IMR-90 (cell line): ENCODE results near the gene CDKL1. TPM values are rescaled to one million over a fixed set of nuclear protein-coding genes. Genes with fewer than 3 reads are reported as not detected.

Experiments
- ATAC-seq: fragments of 200-7000 bp; cut with Tn5 transposase; 2 replicates; pipeline ENCODE4 v1.9.1; 2020; ENCODE audit warnings: low read depth, mild to moderate bottlenecking, moderate library complexity
- BruUV-seq: library from RNA; stranded (reverse); fragments of 400-500 nt; replicated peaks from 2 replicates; lab custom pipeline; 2021; lab: Mats Ljungman, UMichigan
- CTCF ChIA-PET: fragments of 300-600 bp; formaldehyde crosslinking; extraction: SDS; loops from one replicate; lab custom pipeline; 2021; ENCODE audit warnings: antibody characterized with exemption; lab: Yijun Ruan, JAX
- POLR2A ChIA-PET: fragments of 300-600 bp; sonication (Branson Sonifier 250); formaldehyde crosslinking; loops from one replicate; lab custom pipeline; 2022; ENCODE audit warnings: antibody characterized with exemption; ENCODE audit not compliant: unreplicated experiment; lab: Charles Lee
- DNase-seq: peaks from one replicate; pipeline ENCODE4 v3.0.0; 2013
- H2AFZ ChIP-seq: replicated peaks from 2 replicates; pipeline ENCODE3; 2013; ENCODE audit warnings: low read length, mild to moderate bottlenecking; ENCODE audit not compliant: poor library complexity
- H2AK5ac ChIP-seq: 2 replicates; pipeline ENCODE4 v1.6.1; 2013; ENCODE audit warnings: low read depth, low read length, inconsistent platforms
- H2AK9ac ChIP-seq: replicated peaks from 2 replicates; pipeline ENCODE3; 2013; ENCODE audit warnings: mild to moderate bottlenecking, low read depth, low read length, moderate library complexity; ENCODE audit not compliant: poor library complexity
- H2BK120ac ChIP-seq: 2 replicates; pipeline ENCODE4 v1.6.1; 2013; ENCODE audit warnings: low read depth, low read length, inconsistent platforms
- H2BK15ac ChIP-seq: 3 replicates; pipeline ENCODE4 v1.6.1; 2013; ENCODE audit warnings: low read depth, low read length, inconsistent platforms
- H2BK20ac ChIP-seq: 2 replicates; pipeline ENCODE4 v1.6.1; 2013; ENCODE audit warnings: low read depth, mild to moderate bottlenecking, inconsistent platforms, low read length, moderate library complexity
- H2BK5ac ChIP-seq: 2 replicates; pipeline ENCODE4 v1.6.1; 2013; ENCODE audit warnings: mild to moderate bottlenecking, low read depth, low read length, inconsistent platforms; ENCODE audit not compliant: poor library complexity, severe bottlenecking
- H3K14ac ChIP-seq: replicated peaks from 2 replicates; pipeline ENCODE4 v1.6.1; 2013; ENCODE audit warnings: low read depth, low read length, inconsistent platforms
- H3K18ac ChIP-seq: 2 replicates; pipeline ENCODE4 v1.6.1; 2013; ENCODE audit warnings: low read depth, low read length, control low read depth
- H3K23ac ChIP-seq: 2 replicates; pipeline ENCODE4 v1.6.1; 2013; ENCODE audit warnings: low read depth, low read length, inconsistent platforms
- H3K27ac ChIP-seq: 2 replicates; pipeline ENCODE4 v1.5.1; 2013; ENCODE audit warnings: mild to moderate bottlenecking, control low read depth, low read length; ENCODE audit not compliant: insufficient read depth
- H3K27me3 ChIP-seq: 2 replicates; pipeline ENCODE4 v1.6.1; 2013; ENCODE audit warnings: low read length; ENCODE audit not compliant: control insufficient read depth, insufficient read depth
- H3K36me3 ChIP-seq: 2 replicates; pipeline ENCODE4 v1.6.1; 2013; ENCODE audit warnings: low read length, mixed read lengths; ENCODE audit not compliant: control insufficient read depth, insufficient read depth
- H3K4ac ChIP-seq: 2 replicates; pipeline ENCODE4 v1.6.1; 2013; ENCODE audit warnings: low read depth, low read length, inconsistent platforms
- H3K4me1 ChIP-seq: 2 replicates; pipeline ENCODE4 v1.6.1; 2013; ENCODE audit warnings: low read length, mixed read lengths; ENCODE audit not compliant: control insufficient read depth, insufficient read depth
- H3K4me2 ChIP-seq: 2 replicates; pipeline ENCODE4 v1.6.1; 2013; ENCODE audit warnings: low read depth, mild to moderate bottlenecking, control low read depth, low read length, moderate library complexity
- H3K4me3 ChIP-seq: 2 replicates; pipeline ENCODE4 v1.5.1; 2013; ENCODE audit warnings: low read depth, mild to moderate bottlenecking, control low read depth, low read length, moderate library complexity; ENCODE audit not compliant: insufficient read depth
- H3K56ac ChIP-seq: 2 replicates; pipeline ENCODE4 v1.6.1; 2013; ENCODE audit warnings: low read length, inconsistent platforms; ENCODE audit not compliant: insufficient read depth; ENCODE audit errors: extremely low read depth
- H3K79me1 ChIP-seq, 2 experiments: 2 replicates each; pipeline ENCODE4 v1.6.1; 2013; ENCODE audit warnings: low read length in 2 of 2, inconsistent platforms in 1 of 2, low read depth in 1 of 2
- H3K9ac ChIP-seq: 2 replicates; pipeline ENCODE4 v1.6.1; 2013; ENCODE audit warnings: low read depth, low read length, control low read depth
- H3K9me1 ChIP-seq: 2 replicates; pipeline ENCODE4 v1.6.1; 2013; ENCODE audit warnings: low read length, inconsistent platforms; ENCODE audit not compliant: insufficient read depth
- H3K9me3 ChIP-seq: 2 replicates; pipeline ENCODE4 v1.6.1; 2013; ENCODE audit warnings: low read length; ENCODE audit not compliant: control insufficient read depth, insufficient read depth
- H4K20me1 ChIP-seq: 2 replicates; pipeline ENCODE4 v1.6.1; 2013; ENCODE audit warnings: low read length, inconsistent platforms; ENCODE audit not compliant: insufficient read depth
- H4K5ac ChIP-seq: 2 replicates; pipeline ENCODE4 v1.6.1; 2013; ENCODE audit warnings: mild to moderate bottlenecking, low read depth, low read length, control low read depth
- H4K8ac ChIP-seq, 2 experiments: 2 replicates each; pipeline ENCODE4 v1.6.1; 2013; ENCODE audit warnings: low read depth in 2 of 2, low read length in 2 of 2, control low read depth in 1 of 2, inconsistent platforms in 1 of 2
- H4K91ac ChIP-seq: 2 replicates; pipeline ENCODE4 v1.6.1; 2013; ENCODE audit warnings: low read depth, low read length, inconsistent platforms; ENCODE audit not compliant: insufficient read depth
- CEBPB ChIP-seq: IDR thresholded peaks from 2 replicates; pipeline ENCODE4 v1.6.1; 2012; ENCODE audit warnings: low read depth, low read length, improper control_type of control experiment
- CHD1 ChIP-seq: IDR thresholded peaks from 2 replicates; pipeline ENCODE4 v1.6.1; 2012; ENCODE audit warnings: low read depth, low read length, improper control_type of control experiment
- ELK1 ChIP-seq: fragments of 150-350 bp; IDR thresholded peaks from 2 replicates; pipeline ENCODE4 v1.6.1; 2016; ENCODE audit warnings: low read depth, mild to moderate bottlenecking, low read length, moderate library complexity, borderline replicate concordance
- MAZ ChIP-seq: IDR thresholded peaks from 2 replicates; pipeline ENCODE4 v1.6.1; 2012; ENCODE audit warnings: low read depth, mild to moderate bottlenecking, low read length, improper control_type of control experiment, moderate library complexity, borderline replicate concordance
- MXI1 ChIP-seq: IDR thresholded peaks from 2 replicates; pipeline ENCODE4 v1.6.1; 2012; ENCODE audit warnings: low read depth, mild to moderate bottlenecking, low read length, moderate library complexity, borderline replicate concordance
- WGBS, 2 experiments: methylation state at CpG; one replicate each; pipeline versions ENCODE4 v1.1.5 to v1.1.7; 2013; ENCODE audit warnings: missing lambda C conversion rate in 2 of 2; ENCODE audit not compliant: insufficient read length in 1 of 2; ENCODE audit errors: extremely low coverage in 2 of 2; 5-methylcytosine and 5-hydroxymethylcytosine counted together
- dilution Hi-C: fragments of 300-500 bp; cut with HindIII; formaldehyde crosslinking; loops from one replicate; pipeline ENCODE4 v1.14.3; 2018; ENCODE audit warnings: low sequenced_read_pairs; ENCODE audit not compliant: unreplicated experiment
- in situ Hi-C: fragments of 300-500 bp; cut with MboI; formaldehyde crosslinking; loops from 3 replicates; pipeline ENCODE4 v1.14.3; 2019; ENCODE audit warnings: low sequenced_read_pairs, inconsistent platforms, mixed read lengths
- intact Hi-C: fragments of 100-400 bp; cut with micrococcal nuclease; formaldehyde crosslinking; loops from 2 replicates; pipeline ENCODE4 v1.10.0; 2022
- polyA plus RNA-seq, 3 experiments: library from polyadenylated mRNA; depleted of rRNA; stranded (reverse); fragments of >200 nt; gene quantifications; 2 replicates each; pipeline ENCODE4 v1.2.3, GENCODE V29; 2012; ENCODE audit warnings: low replicate concordance in 1 of 3
- total RNA-seq: library from RNA; depleted of rRNA; stranded (reverse); fragments of >200 nt; gene quantifications from 2 replicates; pipeline ENCODE4 v1.2.3, GENCODE V29; 2012
- TF ChIP-seq, protein P1 (sequence below): fragments of 150-350 bp; IDR thresholded peaks from 2 replicates; pipeline ENCODE4 v1.6.1; 2017; ENCODE audit warnings: mild to moderate bottlenecking, antibody characterized with exemption, low read length, low read depth

The CDKL1 gene
- total and polyA plus RNA-seq, 2 of the 4 experiments (the other 2 are of a cell fraction), result 1.9 to 3.8 TPM

DNA sequence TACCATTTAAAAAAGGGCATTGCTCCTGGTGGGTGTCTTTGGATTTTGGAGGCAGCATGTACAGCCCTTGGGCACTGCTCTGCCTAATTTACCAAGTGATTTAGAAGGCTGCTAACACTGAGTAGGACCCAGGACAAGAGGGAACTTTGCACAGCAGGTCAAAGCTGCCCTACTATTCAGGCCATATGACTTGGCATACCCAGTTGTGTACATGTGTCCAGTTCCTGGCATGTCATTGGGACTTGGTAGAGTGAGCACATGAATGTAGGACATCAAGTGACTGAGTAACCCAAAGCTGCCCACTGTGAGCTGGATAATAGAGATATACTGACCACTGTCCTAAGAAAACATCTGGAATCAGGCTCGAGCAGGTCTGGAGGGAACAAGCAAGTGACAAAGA is 15.7 kb downstream of the CDKL1 start:
- Histone ChIP-seq H2BK15ac (no peak overlapping the region), H4K8ac (no peak overlapping the region), H3K23ac (peak overlapping the region; percentile 23; the same call in 1 of the 2 replicates), H4K20me1 (no peaks in the 10 kb centered on the region), H3K27me3 (no peaks in the 10 kb centered on the region), H2AK5ac (no peak overlapping the region), H2AK9ac (no peak overlapping the region), H3K9me1 (peaks cover 8% of the 10 kb centered on the region; the same call in 1 of the 2 replicates), H3K56ac (no peak overlapping the region), H3K14ac (no peak overlapping the region), H3K9ac (no peak overlapping the region), H4K5ac (no peak overlapping the region), H3K79me1 (no peaks in the 10 kb centered on the region), H3K4me1 (no peaks in the 10 kb centered on the region), H4K91ac (no peak overlapping the region), H2BK5ac (no peak overlapping the region), H3K4me2 (no peak overlapping the region), H2AFZ (no peak overlapping the region), H3K9me3 (no peaks in the 10 kb centered on the region), H2BK120ac (no peak overlapping the region), H3K18ac (no peak overlapping the region), H3K36me3 (peaks cover 10% of the 10 kb centered on the region; the same call in 1 of the 2 replicates), H3K4me3 (no peak overlapping the region), H3K27ac (no peak overlapping the region), H2BK20ac (no peak overlapping the region), H3K4ac (no peak overlapping the region)
- in situ Hi-C loops, result no loop called here
- WGBS, 2 experiments, result no CpG with 5 or more reads among the region's 1 CpG
- ChIA-PET POLR2A (no interaction called here), CTCF (no interaction called here)
- dilution Hi-C loops, result no loop called here
- no TSS peak for BruUV-seq
- intact Hi-C loops, result no loop called here
- no peak for DNase-seq
- ATAC-seq, result no peak
- no peak for TF ChIP-seq CEBPB
- TF ChIP-seq ELK1, result no peak
- TF ChIP-seq, protein P1, sequence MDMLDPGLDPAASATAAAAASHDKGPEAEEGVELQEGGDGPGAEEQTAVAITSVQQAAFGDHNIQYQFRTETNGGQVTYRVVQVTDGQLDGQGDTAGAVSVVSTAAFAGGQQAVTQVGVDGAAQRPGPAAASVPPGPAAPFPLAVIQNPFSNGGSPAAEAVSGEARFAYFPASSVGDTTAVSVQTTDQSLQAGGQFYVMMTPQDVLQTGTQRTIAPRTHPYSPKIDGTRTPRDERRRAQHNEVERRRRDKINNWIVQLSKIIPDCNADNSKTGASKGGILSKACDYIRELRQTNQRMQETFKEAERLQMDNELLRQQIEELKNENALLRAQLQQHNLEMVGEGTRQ, result no peak
- TF ChIP-seq CHD1, result no peak
- TF ChIP-seq MXI1, result no peak
- no peak for TF ChIP-seq MAZ
